HG03571 (cell line): ENCODE results near the gene ANKRD10.

Experiments used
- ATAC-seq: cut with Tn5 transposase; IDR thresholded peaks from one replicate; pipeline ENCODE4 v1.9.1; 2021; ENCODE audit not compliant: unreplicated experiment

Gene ANKRD10

GRCh38 chr13:110886870-110887596 is 27.8 kb downstream of the ANKRD10 start:
- no peak for ATAC-seq

GRCh38 chr13:110885966-110886869 is 28.7 kb downstream of the ANKRD10 start:
- ATAC-seq, result no peak

- ATAC-seq, result no peak
Observed at GRCh38 chr13:110885516-110885915, 29.4 kb downstream of the ANKRD10 start.

GRCh38 chr13:110884517-110884916 is 30.4 kb downstream of the ANKRD10 start:
- ATAC-seq, result no peak

- ATAC-seq, result no peak
Observed at GRCh38 chr13:110883542-110883941, 31.3 kb downstream of the ANKRD10 start.

GRCh38 chr13:110882972-110883371 is 31.9 kb downstream of the ANKRD10 start:
- ATAC-seq, result no peak

GRCh38 chr13:110881839-110882627 is 32.8 kb downstream of the ANKRD10 start:
- ATAC-seq, result no peak

GRCh38 chr13:110880627-110881026 is 34.2 kb downstream of the ANKRD10 start:
- ATAC-seq, result no peak

GRCh38 chr13:110879482-110879881 is 35.4 kb downstream of the ANKRD10 start:
- no peak for ATAC-seq

GRCh38 chr13:110877737-110878258 is 37.1 kb downstream of the ANKRD10 start:
- ATAC-seq, result no peak

- no peak for ATAC-seq
Observed at GRCh38 chr13:110876609-110877008, 38.3 kb downstream of the ANKRD10 start.

GRCh38 chr13:110875241-110875640 is 39.6 kb downstream of the ANKRD10 start:
- ATAC-seq, result no peak

GRCh38 chr13:110874508-110874960 is 40.3 kb downstream of the ANKRD10 start:
- ATAC-seq, result no peak

- no peak for ATAC-seq
Observed at GRCh38 chr13:110873639-110874507, 41.0 kb downstream of the ANKRD10 start.

- ATAC-seq, result no peak
Observed at GRCh38 chr13:110872768-110873638, 41.9 kb downstream of the ANKRD10 start.

GRCh38 chr13:110872034-110872767 is 42.7 kb downstream of the ANKRD10 start:
- ATAC-seq, result no peak

- ATAC-seq, result no peak
Observed at GRCh38 chr13:110869805-110870706, 44.8 kb downstream of the ANKRD10 start.
